Hematopoietic multipotent progenitor cell treated with erythropoietin and hydrocortisone succinate and interleukin-3 and kit ligand, for 4 days (in vitro differentiated cells): Measurements from ENCODE around the gene RETREG2.
A peak's percentile ranks its signal among the peaks of the same experiment; 100 is the strongest.

Experiments
- DNase-seq: peaks from one replicate; pipeline ENCODE4 v3.0.0-alpha.2; 2015

Gene RETREG2

GRCh38 chr2:219177552-219178376 lies at the start of gene RETREG2:
TSS of gene RETREG2 (plus strand) at chr2:219178275. CDS start at chr2:219178353, 78 bp downstream.
- peak; percentile 95 for DNase-seq

- DNase-seq: peak; percentile 81
Observed at GRCh38 chr2:219128396-219128795, 49.7 kb upstream of the RETREG2 start.

- no peak for DNase-seq
Observed at GRCh38 chr2:219129589-219129988, 48.5 kb upstream of the RETREG2 start.

- no peak for DNase-seq
Observed at GRCh38 chr2:219131327-219131726, 46.7 kb upstream of the RETREG2 start.

- DNase-seq: no peak
Observed at GRCh38 chr2:219131744-219132143, 46.3 kb upstream of the RETREG2 start.

- peak; percentile 59 for DNase-seq
Observed at GRCh38 chr2:219133976-219134375, 44.1 kb upstream of the RETREG2 start.

GRCh38 chr2:219140722-219141121 lies 37.4 kb upstream of the RETREG2 start:
- no peak for DNase-seq

- no peak for DNase-seq
Observed at GRCh38 chr2:219142329-219142728, 35.7 kb upstream of the RETREG2 start.

GRCh38 chr2:219149667-219150066 lies 28.4 kb upstream of the RETREG2 start:
- no peak for DNase-seq

GRCh38 chr2:219155054-219155644 lies 22.9 kb upstream of the RETREG2 start:
- DNase-seq: peak; percentile 90

- DNase-seq: no peak
Observed at GRCh38 chr2:219157396-219157795, 20.7 kb upstream of the RETREG2 start.

GRCh38 chr2:219158025-219158424 lies 20.1 kb upstream of the RETREG2 start:
- peak; percentile 14 for DNase-seq

- DNase-seq: no peak
Observed at GRCh38 chr2:219158586-219158985, 19.5 kb upstream of the RETREG2 start.

GRCh38 chr2:219159771-219160185 lies 18.3 kb upstream of the RETREG2 start:
- DNase-seq: no peak

GRCh38 chr2:219160186-219161017 lies 17.7 kb upstream of the RETREG2 start, which contains the start of gene NHEJ1:
TSS of gene NHEJ1 (minus strand) at chr2:219160815. CDS start at chr2:219158362, 2,453 bp downstream.
- DNase-seq: peak; percentile 97

- no peak for DNase-seq
Observed at GRCh38 chr2:219161097-219161496, 17.0 kb upstream of the RETREG2 start.

GRCh38 chr2:219163156-219163555 lies 14.9 kb upstream of the RETREG2 start:
- no peak for DNase-seq

- peak; percentile 53 for DNase-seq
Observed at GRCh38 chr2:219165058-219165911, 12.8 kb upstream of the RETREG2 start.

GRCh38 chr2:219167997-219168396 lies 10.1 kb upstream of the RETREG2 start:
- DNase-seq: no peak

- peak; percentile 51 for DNase-seq
Observed at GRCh38 chr2:219168526-219168925, 9.5 kb upstream of the RETREG2 start.

- DNase-seq: no peak
Observed at GRCh38 chr2:219168932-219169331, 9.1 kb upstream of the RETREG2 start.

GRCh38 chr2:219169930-219170654 lies 8.0 kb upstream of the RETREG2 start, which contains the start of gene SLC23A3:
TSS of gene SLC23A3 (minus strand) at chr2:219170029. CDS start at chr2:219169984, 45 bp downstream.
- DNase-seq: no peak
